ENCODE data around the gene LACTB.
"Not testable (repeated sequence)": the region's sequence is repeated elsewhere in the genome, so short reads cannot be mapped to it uniquely, and the experiment has no call there.

GRCh38 chr15:63098901-63099300 is 22.8 kb upstream of the LACTB start:
- TF ChIP-seq, protein P1, sequence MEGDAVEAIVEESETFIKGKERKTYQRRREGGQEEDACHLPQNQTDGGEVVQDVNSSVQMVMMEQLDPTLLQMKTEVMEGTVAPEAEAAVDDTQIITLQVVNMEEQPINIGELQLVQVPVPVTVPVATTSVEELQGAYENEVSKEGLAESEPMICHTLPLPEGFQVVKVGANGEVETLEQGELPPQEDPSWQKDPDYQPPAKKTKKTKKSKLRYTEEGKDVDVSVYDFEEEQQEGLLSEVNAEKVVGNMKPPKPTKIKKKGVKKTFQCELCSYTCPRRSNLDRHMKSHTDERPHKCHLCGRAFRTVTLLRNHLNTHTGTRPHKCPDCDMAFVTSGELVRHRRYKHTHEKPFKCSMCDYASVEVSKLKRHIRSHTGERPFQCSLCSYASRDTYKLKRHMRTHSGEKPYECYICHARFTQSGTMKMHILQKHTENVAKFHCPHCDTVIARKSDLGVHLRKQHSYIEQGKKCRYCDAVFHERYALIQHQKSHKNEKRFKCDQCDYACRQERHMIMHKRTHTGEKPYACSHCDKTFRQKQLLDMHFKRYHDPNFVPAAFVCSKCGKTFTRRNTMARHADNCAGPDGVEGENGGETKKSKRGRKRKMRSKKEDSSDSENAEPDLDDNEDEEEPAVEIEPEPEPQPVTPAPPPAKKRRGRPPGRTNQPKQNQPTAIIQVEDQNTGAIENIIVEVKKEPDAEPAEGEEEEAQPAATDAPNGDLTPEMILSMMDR (conservative IDR thresholded peaks at IDR 0.05; ENCODE audit: low read depth, low read length): not testable (repeated sequence)
- not testable (repeated sequence) for TF ChIP-seq EZH2 (IDR thresholded peaks at IDR 0.05; ENCODE audit: borderline replicate concordance, low read depth, low read length, poor library complexity, severe bottlenecking)

Data from A673 (cell line).